Fibroblast of lung (primary cell): ENCODE data around the gene HAUS8. TPM values are rescaled to one million over a fixed set of nuclear protein-coding genes. Genes with fewer than 3 reads are reported as not detected.

Experiments
- DNase-seq, 2 donors: peaks; one replicate each; pipeline versions ENCODE4 v3.0.0 to v3.0.0-alpha.2; 2010; ENCODE audit warnings: low read depth in 2 of 2
- H2AFZ ChIP-seq: 2 replicates; pipeline ENCODE4 v1.5.1; 2012; ENCODE audit warnings: low read length, control low read depth, inconsistent platforms
- H3K27ac ChIP-seq: 2 replicates; pipeline ENCODE4 v1.5.1; 2011; ENCODE audit warnings: low read length, control low read depth; ENCODE audit not compliant: insufficient read depth
- H3K27me3 ChIP-seq: 2 replicates; pipeline ENCODE4 v1.5.1; 2011; ENCODE audit warnings: mild to moderate bottlenecking, low read length; ENCODE audit not compliant: control insufficient read depth, insufficient read depth
- H3K36me3 ChIP-seq: 2 replicates; pipeline ENCODE4 v1.5.1; 2011; ENCODE audit warnings: low read length; ENCODE audit not compliant: control insufficient read depth, insufficient read depth
- H3K4me1 ChIP-seq: 2 replicates; pipeline ENCODE4 v1.5.1; 2011; ENCODE audit warnings: low read length; ENCODE audit not compliant: control insufficient read depth, insufficient read depth; ENCODE audit errors: extremely low read depth
- H3K4me2 ChIP-seq: 2 replicates; pipeline ENCODE4 v1.5.1; 2011; ENCODE audit warnings: low read length, control low read depth; ENCODE audit not compliant: insufficient read depth; ENCODE audit errors: extremely low read depth
- H3K4me3 ChIP-seq, 4 experiments: fragments of 200-600 bp in 1 of 4; sonication (generic) in 1 of 4; replicated peaks in 1 of 4; 2 replicates each; pipeline ENCODE4 v1.5.1; 2011 to 2016; ENCODE audit warnings: low read length in 4 of 4, low read depth in 3 of 4, mild to moderate bottlenecking in 3 of 4, control low read depth in 2 of 4, inconsistent platforms in 1 of 4, mixed read lengths in 1 of 4; ENCODE audit not compliant: insufficient read depth in 1 of 4; ENCODE audit errors: control extremely low read depth in 1 of 4
- H3K79me2 ChIP-seq: 2 replicates; pipeline ENCODE4 v1.5.1; 2012; ENCODE audit warnings: mild to moderate bottlenecking, low read length, inconsistent platforms; ENCODE audit not compliant: control insufficient read depth, insufficient read depth
- H3K9ac ChIP-seq: 2 replicates; pipeline ENCODE4 v1.5.1; 2011; ENCODE audit warnings: mild to moderate bottlenecking, low read length, control low read depth; ENCODE audit not compliant: insufficient read depth
- H3K9me3 ChIP-seq: 2 replicates; pipeline ENCODE4 v1.5.1; 2012; ENCODE audit warnings: low read depth, low read length; ENCODE audit not compliant: control insufficient read depth, insufficient read depth
- H4K20me1 ChIP-seq: 2 replicates; pipeline ENCODE4 v1.5.1; 2011; ENCODE audit warnings: low read length; ENCODE audit not compliant: control insufficient read depth, insufficient read depth; ENCODE audit errors: extremely low read depth
- EZH2 ChIP-seq: IDR thresholded peaks from 2 replicates; pipeline ENCODE4 v1.5.1; 2012; ENCODE audit warnings: low read length, control low read depth, mild to moderate bottlenecking; ENCODE audit errors: missing control alignments
- polyA plus RNA-seq, 2 donors: library from polyadenylated mRNA; depleted of rRNA in 1 of 2; stranded (reverse) in 1 of 2; unstranded in 1 of 2; fragments of >200 nt; gene quantifications; 2 replicates each; pipeline ENCODE4 v1.2.1, GENCODE V29; 2011 to 2012; ENCODE audit warnings: missing spikeins in 1 of 2
- total RNA-seq: library from RNA; depleted of rRNA; stranded (reverse); fragments of >200 nt; gene quantifications from 2 replicates; pipeline ENCODE4 v1.2.1, GENCODE V29; 2014
- TF ChIP-seq, protein P1 (sequence below), 2 donors: IDR thresholded peaks in 1 of 2; conservative IDR thresholded peaks in 1 of 2; 1 replicate in 1 of 2; 2 replicates in 1 of 2; pipeline ENCODE4 v1.5.1; 2011 to 2012; ENCODE audit warnings: low read length in 2 of 2, control low read depth in 1 of 2, inconsistent platforms in 1 of 2, low read depth in 1 of 2, mild to moderate bottlenecking in 1 of 2

HAUS8 gene
- total and polyA plus RNA-seq, 2 donors (not counting 1 experiment from before 2014, with no cell fraction given): 2.0 to 6.7 TPM

DNA sequence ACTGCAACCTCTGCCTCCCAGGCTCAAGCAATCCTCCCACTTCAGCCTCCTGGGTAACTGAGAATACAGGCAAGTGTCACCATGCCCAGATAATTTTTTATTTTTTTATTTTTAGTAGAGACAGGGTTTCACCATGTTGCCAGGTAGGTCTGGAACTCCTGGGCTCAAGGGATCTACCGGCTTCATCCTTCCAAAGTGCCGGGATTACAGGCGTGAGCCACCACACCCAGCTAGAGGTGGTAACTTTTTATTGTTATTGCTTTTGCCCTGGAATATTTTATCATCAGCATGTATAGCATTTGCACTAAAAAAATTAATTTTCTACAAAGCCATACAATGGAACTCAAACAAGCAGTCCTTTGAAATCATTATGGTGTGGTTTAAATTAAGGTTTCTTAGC, 14.0 kb downstream of the HAUS8 start:
- Histone ChIP-seq H3K27me3 (no peaks in the 10 kb centered on the region), H3K9me3 (no peaks in the 10 kb centered on the region), H3K79me2 (peaks cover 22% of the 10 kb centered on the region), H2AFZ (no peak overlapping the region), H4K20me1 (no peaks in the 10 kb centered on the region), H3K27ac (no peak overlapping the region), H3K36me3 (peaks cover 2% of the 10 kb centered on the region), H3K4me3 (no peak overlapping the region), H3K9ac (no peak overlapping the region), H3K4me2 (no peak overlapping the region), H3K4me1 (no peaks in the 10 kb centered on the region)
- DNase-seq: no peak
- no peak for TF ChIP-seq EZH2
- TF ChIP-seq, protein P1, sequence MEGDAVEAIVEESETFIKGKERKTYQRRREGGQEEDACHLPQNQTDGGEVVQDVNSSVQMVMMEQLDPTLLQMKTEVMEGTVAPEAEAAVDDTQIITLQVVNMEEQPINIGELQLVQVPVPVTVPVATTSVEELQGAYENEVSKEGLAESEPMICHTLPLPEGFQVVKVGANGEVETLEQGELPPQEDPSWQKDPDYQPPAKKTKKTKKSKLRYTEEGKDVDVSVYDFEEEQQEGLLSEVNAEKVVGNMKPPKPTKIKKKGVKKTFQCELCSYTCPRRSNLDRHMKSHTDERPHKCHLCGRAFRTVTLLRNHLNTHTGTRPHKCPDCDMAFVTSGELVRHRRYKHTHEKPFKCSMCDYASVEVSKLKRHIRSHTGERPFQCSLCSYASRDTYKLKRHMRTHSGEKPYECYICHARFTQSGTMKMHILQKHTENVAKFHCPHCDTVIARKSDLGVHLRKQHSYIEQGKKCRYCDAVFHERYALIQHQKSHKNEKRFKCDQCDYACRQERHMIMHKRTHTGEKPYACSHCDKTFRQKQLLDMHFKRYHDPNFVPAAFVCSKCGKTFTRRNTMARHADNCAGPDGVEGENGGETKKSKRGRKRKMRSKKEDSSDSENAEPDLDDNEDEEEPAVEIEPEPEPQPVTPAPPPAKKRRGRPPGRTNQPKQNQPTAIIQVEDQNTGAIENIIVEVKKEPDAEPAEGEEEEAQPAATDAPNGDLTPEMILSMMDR (conservative IDR thresholded peaks at IDR 0.05 in 1 of 2, IDR thresholded peaks at IDR 0.05 in 1 of 2; ENCODE audit: low read depth in 1 of 2, low read length in 2 of 2): no peak

DNA sequence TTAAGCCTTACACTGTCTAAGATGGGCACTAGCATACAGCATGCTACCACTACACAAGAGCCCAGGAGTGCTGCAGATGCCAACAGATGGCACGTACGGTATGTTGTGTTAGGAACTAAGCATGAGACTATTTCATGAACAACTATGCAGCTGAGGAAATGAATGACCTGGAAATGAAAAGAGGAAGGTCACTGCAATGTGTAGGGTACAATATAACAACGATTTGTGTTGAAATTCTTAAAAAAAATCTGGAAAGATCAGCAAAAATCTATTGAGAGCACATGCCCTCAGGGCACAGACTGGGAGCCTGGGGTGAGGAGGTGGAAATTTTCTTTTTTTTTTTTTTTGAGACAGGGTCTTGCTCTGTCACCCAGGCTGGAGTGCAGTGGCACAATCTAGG, 14.4 kb downstream of the HAUS8 start:
- no peaks in the 10 kb centered on the region for H3K27me3 ChIP-seq
- H3K9me3 ChIP-seq: no peaks in the 10 kb centered on the region
- H4K20me1 ChIP-seq: no peaks in the 10 kb centered on the region
- peaks cover 20% of the 10 kb centered on the region for H3K79me2 ChIP-seq
- peaks cover 2% of the 10 kb centered on the region for H3K36me3 ChIP-seq
- no peaks in the 10 kb centered on the region for H3K4me1 ChIP-seq
- H3K4me3 ChIP-seq: no peak overlapping the region
- no peak for DNase-seq
- H3K9ac ChIP-seq: no peak overlapping the region
- no peak overlapping the region for H3K27ac ChIP-seq
- TF ChIP-seq, protein P1 (conservative IDR thresholded peaks at IDR 0.05 in 1 of 2, IDR thresholded peaks at IDR 0.05 in 1 of 2; ENCODE audit: low read depth in 1 of 2, low read length in 2 of 2): no peak
- TF ChIP-seq EZH2: no peak
- H3K4me2 ChIP-seq: no peak overlapping the region
- no peak overlapping the region for H2AFZ ChIP-seq

DNA sequence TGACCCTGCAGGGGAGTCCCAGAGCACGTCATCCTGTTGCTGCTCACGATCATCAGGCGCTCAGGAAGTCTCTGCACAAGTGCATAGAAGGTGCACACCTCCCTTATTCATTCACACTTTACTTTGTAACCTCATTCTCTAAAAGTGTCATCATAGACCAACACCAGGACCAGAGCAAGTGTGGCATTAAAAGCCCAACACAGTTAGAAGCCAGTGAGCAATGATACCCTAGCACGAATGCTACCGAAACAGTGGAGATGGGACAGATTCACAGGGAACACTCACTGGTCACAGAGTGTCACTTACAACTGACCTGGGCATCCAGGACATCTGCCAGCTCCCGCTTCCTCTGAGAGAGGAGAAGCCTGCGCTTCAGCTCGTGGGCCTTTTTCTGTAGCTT, 17.0 kb downstream of the HAUS8 start:
- TF ChIP-seq EZH2: no peak
- H3K27ac ChIP-seq: no peak overlapping the region

More for the DNA sequence above, 17.0 kb downstream of the HAUS8 start:
- Histone ChIP-seq H3K36me3 (peaks cover 4% of the 10 kb centered on the region), H2AFZ (no peak overlapping the region), H3K9me3 (no peaks in the 10 kb centered on the region), H3K79me2 (peaks cover 5% of the 10 kb centered on the region), H3K4me2 (no peak overlapping the region), H3K27me3 (no peaks in the 10 kb centered on the region), H4K20me1 (no peaks in the 10 kb centered on the region), H3K4me3 (no peak overlapping the region), H3K4me1 (no peaks in the 10 kb centered on the region), H3K9ac (no peak overlapping the region)
- peak in 1 of 2 donors; percentile 61 for DNase-seq
